Vagina (tissue), 2 donors: ENCODE data around the gene ALG9. TPM values are rescaled to one million over a fixed set of nuclear protein-coding genes. Genes with fewer than 3 reads are reported as not detected.

Experiments used
- DNase-seq, 2 donors: peaks; one replicate each; pipeline ENCODE4 v3.0.0-alpha.2; 2017; ENCODE audit errors: extremely low spot score in 2 of 2
- H3K27ac ChIP-seq: fragments of 200-600 bp; sonication (generic); one replicate; pipeline ENCODE4 v1.5.1; 2019
- H3K27me3 ChIP-seq: fragments of 200-600 bp; sonication (generic); one replicate; pipeline ENCODE4 v1.5.1; 2019
- H3K36me3 ChIP-seq, 2 donors: fragments of 200-600 bp; sonication (generic); one replicate each; pipeline ENCODE4 v1.5.1; 2017 to 2019
- H3K4me1 ChIP-seq: fragments of 200-600 bp; sonication (generic); one replicate; pipeline ENCODE4 v1.5.1; 2019
- H3K4me3 ChIP-seq, 2 donors: fragments of 200-600 bp; sonication (generic); 1 replicate in 1 of 2; 2 replicates in 1 of 2; pipeline ENCODE4 v1.5.1; 2016 to 2019
- H3K9me3 ChIP-seq: fragments of 200-600 bp; sonication (generic); one replicate; pipeline ENCODE4 v1.5.1; 2019
- CTCF ChIP-seq, 3 experiments: fragments of 450-650 bp in 2 of 3; fragments of 200-600 bp in 1 of 3; sonication (generic) in 1 of 3; IDR thresholded peaks; one replicate each; pipeline ENCODE4 v1.5.1; 2017 to 2019; ENCODE audit warnings: antibody characterized with exemption in 3 of 3, mild to moderate bottlenecking in 2 of 3, moderate library complexity in 2 of 3
- POLR2A ChIP-seq, 2 donors: fragments of 450-650 bp; IDR thresholded peaks; one replicate each; pipeline ENCODE4 v1.6.1; 2017; ENCODE audit warnings: antibody characterized with exemption in 2 of 2, mild to moderate bottlenecking in 2 of 2, moderate library complexity in 2 of 2
- POLR2AphosphoS5 ChIP-seq, 2 donors: sonication (generic); formaldehyde crosslinking; IDR thresholded peaks; one replicate each; pipeline ENCODE4 v1.9.0; 2017; ENCODE audit warnings: antibody characterized with exemption in 2 of 2, mild to moderate bottlenecking in 2 of 2, low read depth in 1 of 2; ENCODE audit not compliant: insufficient read depth in 1 of 2
- intact Hi-C: fragments of 100-400 bp; cut with DNase I; formaldehyde crosslinking; loops from one replicate; pipeline ENCODE4 v1.15.1; 2023
- total RNA-seq: library from RNA; depleted of rRNA; stranded (reverse); fragments of >200 nt; gene quantifications from one replicate; pipeline ENCODE4 v1.2.3, GENCODE V29; 2016

The ALG9 gene
- total RNA-seq, 1 donor from 2014 or later: 31.7 TPM

DNA sequence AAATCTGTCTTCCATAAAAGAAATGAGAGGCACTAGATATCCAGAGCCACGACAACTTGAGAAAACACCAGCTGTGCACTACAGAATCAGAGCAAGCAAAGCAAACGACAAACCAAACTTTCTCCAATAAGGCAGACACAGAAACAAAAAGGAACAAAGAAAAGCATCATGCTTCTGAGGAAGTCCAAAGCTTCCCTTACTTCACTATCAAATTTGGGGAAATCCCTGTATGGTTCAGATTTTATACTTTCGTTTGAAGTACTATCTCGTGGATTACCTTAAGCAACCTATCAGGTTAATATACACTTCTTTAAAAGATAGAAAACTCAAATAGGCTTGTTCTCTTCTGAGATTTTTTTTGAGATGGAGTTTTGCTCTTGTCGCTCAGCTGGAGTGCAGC lies 27.7 kb downstream of the ALG9 start:
- H3K27me3 ChIP-seq: no peaks in the 10 kb centered on the region
- no peaks in the 10 kb centered on the region for H3K9me3 ChIP-seq
- H3K4me3 ChIP-seq: no peak overlapping the region
- H3K27ac ChIP-seq: no peak overlapping the region
- intact Hi-C loops: loop anchor here (5.0 kb wide), 3 partner anchors 66 to 261 kb away; partner anchors contain the start of gene SIK2
- peaks cover 0 to 4% of the 10 kb centered on the region in 2 donors for H3K36me3 ChIP-seq
- DNase-seq: no peak
- TF ChIP-seq CTCF (IDR thresholded peaks at IDR 0.05): no peak
- no peaks in the 10 kb centered on the region for H3K4me1 ChIP-seq

GRCh38 chr11:111841370-111842053 lies 29.9 kb downstream of the ALG9 start:
- peaks cover 0 to 6% of the 10 kb centered on the region in 2 donors for H3K36me3 ChIP-seq
- intact Hi-C loops: loop anchor here (5.0 kb wide), 3 partner anchors 64 to 259 kb away; partner anchors contain the start of gene SIK2
- H3K27ac ChIP-seq: peak overlapping the region; percentile 29

DNA sequence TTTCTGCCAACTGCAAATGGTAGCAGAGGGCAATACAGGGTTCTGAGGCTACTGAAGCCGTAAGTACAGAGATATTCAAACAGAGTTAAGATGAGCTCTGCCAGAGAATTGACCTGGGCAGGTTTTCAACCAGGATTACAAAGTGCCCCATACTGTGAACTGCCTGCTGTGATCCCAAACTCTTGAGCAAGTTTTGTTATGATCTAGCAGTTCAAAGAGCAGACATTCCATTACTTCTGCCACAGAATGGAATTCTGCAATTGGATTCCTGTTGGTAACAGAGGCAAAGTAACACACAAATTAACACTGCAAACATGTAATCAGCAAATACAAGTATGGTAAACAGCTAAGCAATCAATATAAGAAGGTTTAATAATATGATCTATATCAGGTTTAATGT lies 31.2 kb downstream of the ALG9 start:
- H3K36me3 ChIP-seq: peaks cover 0 to 10% of the 10 kb centered on the region in 2 donors
- intact Hi-C loops: loop anchor here (5.0 kb wide), 3 partner anchors 63 to 258 kb away; partner anchors contain the start of gene SIK2

More at GRCh38 chr11:111841370-111842053, 29.9 kb downstream of the ALG9 start:
- Histone ChIP-seq H3K4me1 (no peaks in the 10 kb centered on the region), H3K9me3 (no peaks in the 10 kb centered on the region), H3K27me3 (no peaks in the 10 kb centered on the region), H3K4me3 (no peak overlapping the region)
- TF ChIP-seq POLR2AphosphoS5 (IDR thresholded peaks at IDR 0.05; ENCODE audit: insufficient read depth in 1 of 2, low read depth in 1 of 2) (peak in 1 of 2 donors; percentile 66), POLR2A (IDR thresholded peaks at IDR 0.05) (no peak), CTCF (IDR thresholded peaks at IDR 0.05) (peak; percentile 83 to 94 (median 93))
- DNase-seq: peak in 1 of 2 donors; percentile 89

DNA sequence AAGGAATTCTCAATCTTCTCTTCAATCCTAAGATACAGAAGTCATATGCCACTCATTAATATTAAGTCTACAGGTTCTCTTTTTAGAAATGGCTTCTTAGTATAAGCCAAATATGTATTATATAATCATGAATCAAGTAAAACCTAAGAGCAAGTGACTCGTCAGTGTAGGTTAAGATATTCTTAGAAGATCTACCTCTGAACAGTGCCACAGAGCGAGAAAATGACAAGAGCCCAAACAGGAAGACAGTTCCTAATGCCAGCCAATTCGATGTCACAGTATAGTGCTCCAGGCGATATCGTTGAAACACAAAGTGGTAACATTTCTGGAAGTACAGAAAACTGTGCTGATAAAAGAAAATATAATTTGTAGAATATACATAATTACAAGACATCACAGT lies 33.3 kb downstream of the ALG9 start:
- H3K36me3 ChIP-seq: peaks cover 0 to 5% of the 10 kb centered on the region in 2 donors
- no peaks in the 10 kb centered on the region for H3K27me3 ChIP-seq
- H3K9me3 ChIP-seq: no peaks in the 10 kb centered on the region
- DNase-seq: no peak
- no peak overlapping the region for H3K27ac ChIP-seq
- TF ChIP-seq POLR2A (IDR thresholded peaks at IDR 0.05) (no peak), POLR2AphosphoS5 (IDR thresholded peaks at IDR 0.05; ENCODE audit: insufficient read depth in 1 of 2, low read depth in 1 of 2) (no peak)
- no peak overlapping the region for H3K4me3 ChIP-seq
- no peaks in the 10 kb centered on the region for H3K4me1 ChIP-seq
- intact Hi-C loops: loop anchor here (5.0 kb wide), 1 partner anchor 1691 kb away; no protein-coding TSS in a partner anchor

More for the DNA sequence above, 31.2 kb downstream of the ALG9 start:
- no peaks in the 10 kb centered on the region for H3K4me1 ChIP-seq
- H3K4me3 ChIP-seq: no peak overlapping the region
- TF ChIP-seq POLR2A (IDR thresholded peaks at IDR 0.05): no peak
- no peak for TF ChIP-seq POLR2AphosphoS5 (IDR thresholded peaks at IDR 0.05; ENCODE audit: insufficient read depth in 1 of 2, low read depth in 1 of 2)
- TF ChIP-seq CTCF (IDR thresholded peaks at IDR 0.05): no peak
- DNase-seq: no peak
- no peaks in the 10 kb centered on the region for H3K9me3 ChIP-seq
- no peak overlapping the region for H3K27ac ChIP-seq
- no peaks in the 10 kb centered on the region for H3K27me3 ChIP-seq

DNA sequence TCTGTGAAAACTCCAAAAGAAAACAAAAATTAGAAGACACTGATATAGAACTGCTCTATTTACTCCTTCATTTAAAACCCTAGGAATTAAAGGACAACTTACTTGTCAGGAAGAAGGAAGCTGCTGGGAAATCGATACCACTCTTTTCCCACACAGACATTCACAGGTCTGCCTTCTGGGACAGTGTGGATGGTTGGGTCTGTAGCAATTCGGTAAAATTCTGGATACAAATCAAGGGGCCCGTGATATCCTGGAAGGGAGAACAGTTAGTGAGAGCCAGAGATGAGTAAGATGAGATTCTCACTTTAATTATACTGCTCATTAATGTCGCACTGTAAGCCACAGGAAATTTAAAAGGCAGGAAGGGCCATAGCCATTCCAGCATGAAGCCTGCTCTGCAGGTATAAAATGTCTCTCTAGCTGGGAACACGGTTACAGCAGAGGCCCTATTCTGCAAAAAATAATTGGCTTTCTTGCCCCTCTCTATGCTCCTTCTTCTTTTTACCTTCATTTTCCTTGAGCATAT lies 34.0 kb downstream of the ALG9 start:
- Histone ChIP-seq H3K9me3 (no peaks in the 10 kb centered on the region), H3K27ac (no peak overlapping the region), H3K27me3 (no peaks in the 10 kb centered on the region), H3K4me3 (no peak overlapping the region), H3K4me1 (no peaks in the 10 kb centered on the region), H3K36me3 (peaks cover 0 to 5% of the 10 kb centered on the region in 2 donors)
- TF ChIP-seq CTCF (IDR thresholded peaks at IDR 0.05) (no peak), POLR2A (IDR thresholded peaks at IDR 0.05) (no peak), POLR2AphosphoS5 (IDR thresholded peaks at IDR 0.05; ENCODE audit: insufficient read depth in 1 of 2, low read depth in 1 of 2) (no peak)
- intact Hi-C loops: loop anchor here (5.0 kb wide), 1 partner anchor 1690 kb away; no protein-coding TSS in a partner anchor
- no peak for DNase-seq
